Lower lobe of right lung (tissue), 2 donors: Measurements from ENCODE around the gene OTOG. TPM values are rescaled to one million over a fixed set of nuclear protein-coding genes. Genes with fewer than 3 reads are reported as not detected.

ENCODE experiments used
- ATAC-seq, 2 donors: fragments of 200-7000 bp; cut with Tn5 transposase; one replicate each; pipeline ENCODE4 v1.9.1; 2020 to 2022; ENCODE audit warnings: mild to moderate bottlenecking in 2 of 2, moderate library complexity in 2 of 2
- DNase-seq: peaks from one replicate; pipeline ENCODE4 v3.0.0-alpha.2; 2020
- H3K27ac ChIP-seq: fragments of 200-600 bp; one replicate; pipeline ENCODE4 v1.8.0; 2022
- H3K27me3 ChIP-seq: fragments of 200-600 bp; one replicate; pipeline ENCODE4 v1.8.0; 2022; ENCODE audit warnings: low read depth
- H3K36me3 ChIP-seq: fragments of 200-600 bp; one replicate; pipeline ENCODE4 v1.8.0; 2022; ENCODE audit warnings: mild to moderate bottlenecking
- H3K4me1 ChIP-seq: fragments of 200-600 bp; one replicate; pipeline ENCODE4 v1.8.0; 2022
- H3K4me3 ChIP-seq: fragments of 200-600 bp; one replicate; pipeline ENCODE4 v1.8.0; 2022; ENCODE audit warnings: mild to moderate bottlenecking
- H3K9me3 ChIP-seq: fragments of 200-600 bp; one replicate; pipeline ENCODE4 v1.8.0; 2022
- intact Hi-C: fragments of 100-400 bp; cut with DNase I; formaldehyde crosslinking; loops from one replicate; pipeline ENCODE4 v1.11.0; 2022
- total RNA-seq: library from RNA; stranded (reverse); fragmentation: NEBNext Ultra II Directional; extraction: Animal tissue kit (Norgen Biotek cat#: 25700); gene quantifications from one replicate; pipeline ENCODE4 v1.2.1, GENCODE V29; 2021
- TF ChIP-seq, protein P1 (sequence below): fragments of 200-600 bp; IDR thresholded peaks from one replicate; pipeline ENCODE4 v1.8.0; 2022; ENCODE audit warnings: antibody characterized with exemption, mild to moderate bottlenecking
- donor health status: DM: no; HTN: yes; CAD: no; lungs with severe emphysema.

The OTOG gene
- total RNA-seq, 1 donor from 2014 or later, result not detected

DNA sequence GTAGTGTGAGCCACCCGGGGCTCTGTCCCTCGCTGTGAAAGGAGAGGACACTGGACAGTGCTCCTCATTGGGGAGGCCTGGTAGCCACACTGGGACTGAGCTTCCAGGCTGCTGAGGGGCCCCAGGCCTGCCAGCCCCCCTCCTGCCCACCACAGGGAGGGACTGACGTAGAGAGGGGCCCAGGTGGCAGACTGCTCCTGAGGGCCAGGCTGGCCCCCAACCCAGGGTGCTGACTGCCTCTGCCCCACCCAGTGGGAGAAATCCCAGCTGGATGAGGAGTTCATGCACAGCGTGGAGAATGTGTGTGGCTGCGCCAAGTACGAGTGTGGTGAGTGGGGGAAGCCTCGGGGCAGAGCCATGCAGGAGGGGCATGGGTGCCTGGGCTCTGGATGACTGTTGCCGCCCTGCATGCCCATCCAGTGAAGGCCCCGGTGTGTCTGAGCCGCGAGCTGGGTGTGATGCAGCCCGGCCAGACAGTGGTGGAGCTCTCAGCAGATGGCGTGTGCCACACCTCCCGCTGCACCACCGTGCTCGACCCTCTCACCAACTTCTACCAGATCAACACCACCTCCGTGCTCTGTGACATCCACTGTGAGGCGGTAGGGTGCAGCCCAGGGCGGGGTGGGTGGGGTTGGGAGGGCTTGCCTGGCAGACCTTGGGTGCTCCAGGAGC, 93.6 kb downstream of the OTOG start:
- no peak for ATAC-seq

GRCh38 chr11:17641792-17642350, 94.8 kb downstream of the OTOG start:
- TF ChIP-seq, protein P1, sequence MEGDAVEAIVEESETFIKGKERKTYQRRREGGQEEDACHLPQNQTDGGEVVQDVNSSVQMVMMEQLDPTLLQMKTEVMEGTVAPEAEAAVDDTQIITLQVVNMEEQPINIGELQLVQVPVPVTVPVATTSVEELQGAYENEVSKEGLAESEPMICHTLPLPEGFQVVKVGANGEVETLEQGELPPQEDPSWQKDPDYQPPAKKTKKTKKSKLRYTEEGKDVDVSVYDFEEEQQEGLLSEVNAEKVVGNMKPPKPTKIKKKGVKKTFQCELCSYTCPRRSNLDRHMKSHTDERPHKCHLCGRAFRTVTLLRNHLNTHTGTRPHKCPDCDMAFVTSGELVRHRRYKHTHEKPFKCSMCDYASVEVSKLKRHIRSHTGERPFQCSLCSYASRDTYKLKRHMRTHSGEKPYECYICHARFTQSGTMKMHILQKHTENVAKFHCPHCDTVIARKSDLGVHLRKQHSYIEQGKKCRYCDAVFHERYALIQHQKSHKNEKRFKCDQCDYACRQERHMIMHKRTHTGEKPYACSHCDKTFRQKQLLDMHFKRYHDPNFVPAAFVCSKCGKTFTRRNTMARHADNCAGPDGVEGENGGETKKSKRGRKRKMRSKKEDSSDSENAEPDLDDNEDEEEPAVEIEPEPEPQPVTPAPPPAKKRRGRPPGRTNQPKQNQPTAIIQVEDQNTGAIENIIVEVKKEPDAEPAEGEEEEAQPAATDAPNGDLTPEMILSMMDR, result no peak
- intact Hi-C loops, result no loop called here
- DNase-seq, result no peak
- Histone ChIP-seq H3K4me1 (no peaks in the 10 kb centered on the region), H3K27ac (no peak overlapping the region), H3K36me3 (no peaks in the 10 kb centered on the region), H3K4me3 (no peak overlapping the region), H3K27me3 (no peaks in the 10 kb centered on the region), H3K9me3 (no peaks in the 10 kb centered on the region)
- ATAC-seq, result no peak

More for the DNA sequence above, 93.6 kb downstream of the OTOG start:
- intact Hi-C loops, result no loop called here
- no peaks in the 10 kb centered on the region for H3K9me3 ChIP-seq
- no peaks in the 10 kb centered on the region for H3K4me1 ChIP-seq
- no peak for DNase-seq
- H3K27me3 ChIP-seq, result no peaks in the 10 kb centered on the region
- TF ChIP-seq, protein P1, result no peak
- H3K4me3 ChIP-seq, result no peak overlapping the region
- H3K36me3 ChIP-seq, result no peaks in the 10 kb centered on the region
- H3K27ac ChIP-seq, result no peak overlapping the region

- ATAC-seq, result no peak
- no peaks in the 10 kb centered on the region for H3K9me3 ChIP-seq
- H3K27ac ChIP-seq, result no peak overlapping the region
- TF ChIP-seq, protein P1, result no peak
- H3K27me3 ChIP-seq, result no peaks in the 10 kb centered on the region
- no peak overlapping the region for H3K4me3 ChIP-seq
- H3K4me1 ChIP-seq, result no peaks in the 10 kb centered on the region
- DNase-seq, result no peak
- intact Hi-C loops, result no loop called here
- no peaks in the 10 kb centered on the region for H3K36me3 ChIP-seq
Observed at GRCh38 chr11:17642370-17642769, 95.3 kb downstream of the OTOG start.

DNA sequence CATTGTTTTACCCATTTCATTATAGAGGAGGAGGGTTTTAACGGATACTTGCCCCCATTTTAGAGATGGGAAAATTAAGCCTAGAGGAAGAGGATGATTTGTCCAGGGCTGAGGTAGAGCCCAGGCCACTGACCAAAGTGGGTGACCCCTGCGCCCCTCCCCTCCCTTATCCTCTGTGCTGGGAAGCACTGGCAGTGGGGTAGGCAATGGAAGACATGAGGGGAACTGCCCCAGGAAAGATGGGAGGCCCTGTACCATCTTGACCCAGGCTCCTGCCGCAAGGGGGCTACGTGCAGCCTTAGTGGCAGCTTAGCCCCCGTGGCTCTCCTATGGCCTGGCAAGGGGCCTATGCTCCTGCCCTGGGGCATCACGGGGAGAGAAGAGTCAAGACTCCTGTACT, 95.9 kb downstream of the OTOG start:
- H3K36me3 ChIP-seq, result no peaks in the 10 kb centered on the region
- H3K4me1 ChIP-seq, result no peaks in the 10 kb centered on the region
- no peak for ATAC-seq
- DNase-seq, result no peak
- no peaks in the 10 kb centered on the region for H3K27me3 ChIP-seq
- TF ChIP-seq, protein P1, result no peak
- no peak overlapping the region for H3K4me3 ChIP-seq
- no peaks in the 10 kb centered on the region for H3K9me3 ChIP-seq
- intact Hi-C loops, result no loop called here
- no peak overlapping the region for H3K27ac ChIP-seq

DNA sequence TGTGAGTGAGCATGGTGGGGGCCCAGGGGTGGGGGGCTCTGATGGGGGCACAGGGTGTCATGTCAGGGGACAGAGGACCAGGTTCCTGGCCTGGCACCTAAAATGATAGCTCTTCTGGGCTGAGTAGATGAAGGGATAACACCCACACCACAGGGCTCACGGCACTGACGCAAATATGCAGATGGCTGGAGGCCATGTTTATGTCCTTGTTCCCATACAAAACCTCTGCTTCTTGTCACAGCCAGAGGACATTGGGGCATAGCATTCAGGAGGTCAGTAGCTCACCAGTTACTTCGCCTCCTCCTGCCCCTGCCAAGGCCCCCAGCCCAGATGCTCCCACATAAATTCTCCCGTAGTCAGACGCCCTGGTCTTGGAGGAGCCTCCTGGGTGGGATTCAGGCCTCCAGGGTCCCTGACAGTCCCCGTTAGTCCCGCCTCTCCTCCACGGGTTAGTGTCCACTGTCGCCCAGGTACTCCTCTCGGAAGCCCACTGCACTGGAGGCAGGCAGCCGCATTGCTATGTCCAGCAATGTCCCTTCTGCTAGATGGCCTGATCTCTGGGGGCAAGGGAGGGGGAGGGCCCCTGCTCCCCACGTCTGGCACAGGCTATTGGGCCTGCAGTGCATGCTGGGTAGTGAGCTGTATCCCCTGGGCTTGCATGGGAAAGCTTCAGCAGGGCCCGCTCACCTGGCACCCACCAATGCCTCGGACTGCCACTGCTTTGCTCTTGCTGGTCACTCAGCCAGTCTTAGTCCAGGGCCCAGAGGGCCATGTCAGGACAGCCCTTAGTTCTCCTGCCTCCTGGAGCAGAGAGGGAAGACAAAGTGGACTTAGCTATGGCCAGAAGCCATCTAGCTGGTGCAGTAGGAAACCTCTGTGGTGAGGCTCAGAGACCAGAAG, 96.7 kb downstream of the OTOG start:
- no peaks in the 10 kb centered on the region for H3K9me3 ChIP-seq
- no peak for ATAC-seq
- no peak overlapping the region for H3K27ac ChIP-seq
- H3K36me3 ChIP-seq, result no peaks in the 10 kb centered on the region
- H3K4me3 ChIP-seq, result no peak overlapping the region
- intact Hi-C loops, result no loop called here
- TF ChIP-seq, protein P1, result no peak
- no peak for DNase-seq
- H3K27me3 ChIP-seq, result no peaks in the 10 kb centered on the region
- no peaks in the 10 kb centered on the region for H3K4me1 ChIP-seq
